Skeletal muscle tissue (tissue), 4 donors: ENCODE results near the gene VGLL3. TPM values are rescaled to one million over a fixed set of nuclear protein-coding genes. Genes with fewer than 3 reads are reported as not detected.
A peak's percentile ranks its signal among the peaks of the same experiment; 100 is the strongest.

Experiments
- H3K27ac ChIP-seq: one replicate; pipeline ENCODE4 v1.7.0; 2013; ENCODE audit warnings: mild to moderate bottlenecking, low read depth, low read length, inconsistent platforms
- H3K27me3 ChIP-seq, 3 donors: one replicate each; pipeline ENCODE4 v1.7.0; 2013; ENCODE audit warnings: low read length in 3 of 3; ENCODE audit not compliant: control insufficient read depth in 3 of 3, insufficient read depth in 3 of 3
- H3K36me3 ChIP-seq, 3 donors: one replicate each; pipeline ENCODE4 v1.7.0; 2013; ENCODE audit warnings: low read length in 3 of 3; ENCODE audit not compliant: control insufficient read depth in 3 of 3, insufficient read depth in 3 of 3
- H3K4me1 ChIP-seq, 3 donors: one replicate each; pipeline ENCODE4 v1.7.0; 2013; ENCODE audit warnings: low read length in 3 of 3, mild to moderate bottlenecking in 3 of 3; ENCODE audit not compliant: control insufficient read depth in 3 of 3, insufficient read depth in 3 of 3
- H3K4me3 ChIP-seq, 3 donors: one replicate each; pipeline ENCODE4 v1.7.0; 2013; ENCODE audit warnings: low read length in 3 of 3
- H3K9ac ChIP-seq, 3 donors: one replicate each; pipeline ENCODE4 v1.7.0; 2013; ENCODE audit warnings: low read length in 3 of 3, mild to moderate bottlenecking in 3 of 3, moderate library complexity in 2 of 3, low read depth in 1 of 3
- H3K9me3 ChIP-seq, 3 donors: one replicate each; pipeline ENCODE4 v1.7.0; 2013; ENCODE audit warnings: low read length in 3 of 3; ENCODE audit not compliant: control insufficient read depth in 3 of 3
- total RNA-seq: library from RNA; depleted of rRNA; stranded (reverse); fragments of >200 nt; gene quantifications from one replicate; pipeline ENCODE4 v1.2.3, GENCODE V29; 2014
- donor health status: Osteomylitis.

Gene VGLL3
- total RNA-seq, 1 donor from 2014 or later, result 17.7 TPM

DNA sequence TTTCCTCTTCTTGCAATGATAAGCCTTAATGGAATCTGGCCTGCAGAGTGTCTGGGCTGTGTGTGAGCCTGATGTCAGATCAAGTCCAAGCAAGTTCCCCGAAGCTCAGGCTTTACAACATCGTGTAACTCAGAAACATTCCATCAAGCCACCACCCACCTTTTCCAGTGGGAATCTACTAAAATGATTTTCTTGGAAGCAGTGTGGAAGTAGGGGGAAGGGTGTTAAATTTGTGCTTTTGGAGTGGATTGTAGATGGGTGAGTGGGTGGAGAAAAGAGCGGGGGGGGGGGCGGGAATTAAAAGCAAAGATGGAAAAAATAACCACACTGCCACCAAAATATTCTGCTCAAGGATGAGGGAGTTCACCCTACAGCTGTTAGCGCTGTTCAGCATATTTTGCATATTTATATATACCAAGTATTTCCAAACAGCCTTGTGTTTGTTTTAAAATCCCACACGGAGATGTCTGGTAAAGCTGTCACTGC is 53.6 kb downstream of the VGLL3 start:
- Histone ChIP-seq H3K4me1 (peaks cover 0 to 3% (median 0%) of the 10 kb centered on the region in 3 donors), H3K9me3 (no peaks in the 10 kb centered on the region), H3K27me3 (no peaks in the 10 kb centered on the region), H3K9ac (no peak overlapping the region), H3K4me3 (no peak overlapping the region), H3K27ac (peak overlapping the region; percentile 41), H3K36me3 (no peaks in the 10 kb centered on the region)

DNA sequence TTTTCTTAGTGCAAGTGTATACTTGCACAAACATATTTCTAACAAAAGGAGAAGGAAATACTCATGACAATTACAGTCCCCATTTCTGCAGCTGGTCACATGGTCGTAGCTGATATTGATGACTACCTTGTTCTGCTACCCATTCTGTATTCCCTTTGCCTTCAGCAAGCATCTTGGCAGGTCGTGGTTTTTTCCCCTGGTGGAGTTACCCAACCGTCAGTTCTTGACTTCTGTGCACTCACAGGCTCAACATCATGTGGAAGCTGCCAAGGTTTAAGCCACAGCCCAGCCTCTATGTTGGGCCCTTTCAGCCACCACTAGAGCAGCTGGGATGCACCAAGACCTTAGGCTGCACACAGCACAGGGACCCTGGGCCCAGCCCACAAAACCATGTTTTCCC is 56.1 kb downstream of the VGLL3 start:
- H3K27ac ChIP-seq, result no peak overlapping the region
- H3K27me3 ChIP-seq, result no peaks in the 10 kb centered on the region
- no peak overlapping the region for H3K9ac ChIP-seq
- no peak overlapping the region for H3K4me3 ChIP-seq
- no peaks in the 10 kb centered on the region for H3K9me3 ChIP-seq
- no peaks in the 10 kb centered on the region for H3K36me3 ChIP-seq
- H3K4me1 ChIP-seq, result peaks cover 0 to 3% (median 0%) of the 10 kb centered on the region in 3 donors

DNA sequence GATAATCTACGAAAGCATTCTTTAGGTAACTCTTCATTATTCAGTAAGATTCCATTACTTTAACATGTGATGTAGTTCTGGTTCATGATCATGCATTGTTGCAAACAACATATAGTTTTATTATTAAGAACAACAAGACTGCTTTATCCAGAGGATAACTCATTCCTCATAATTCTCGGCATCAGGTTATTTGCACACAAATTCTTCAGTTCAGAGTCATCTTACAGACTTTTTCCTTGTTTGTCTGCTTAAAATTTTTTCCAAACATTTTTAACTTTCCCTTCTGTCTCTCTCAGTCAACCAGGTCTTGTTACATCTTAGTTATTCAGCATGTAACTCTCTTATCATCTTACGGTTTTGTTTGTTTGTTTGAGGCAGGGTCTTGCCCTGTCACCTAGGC is 60.1 kb downstream of the VGLL3 start:
- no peak overlapping the region for H3K4me3 ChIP-seq

DNA sequence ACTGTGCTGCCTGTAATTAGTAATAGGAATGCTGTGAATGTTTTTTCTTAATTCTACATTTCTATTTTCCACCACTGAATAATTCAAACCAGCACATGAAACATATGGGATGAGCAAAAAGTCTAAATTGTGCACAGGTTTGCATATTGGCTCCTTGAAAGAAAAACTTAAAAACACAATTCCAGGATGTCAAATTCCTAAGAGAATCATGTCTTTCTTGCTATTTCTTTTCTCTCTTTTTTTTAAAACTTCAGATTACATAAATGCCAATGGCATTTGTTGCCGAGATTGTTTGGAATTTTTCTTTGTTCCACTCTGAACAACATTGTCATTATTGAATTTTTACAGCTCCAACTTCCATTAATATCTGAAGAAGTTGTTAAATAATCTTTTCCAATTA is 60.8 kb downstream of the VGLL3 start:
- H3K4me1 ChIP-seq, result no peaks in the 10 kb centered on the region
- no peak overlapping the region for H3K4me3 ChIP-seq
- no peaks in the 10 kb centered on the region for H3K9me3 ChIP-seq
- no peaks in the 10 kb centered on the region for H3K36me3 ChIP-seq
- no peak overlapping the region for H3K9ac ChIP-seq
- no peaks in the 10 kb centered on the region for H3K27me3 ChIP-seq
- no peak overlapping the region for H3K27ac ChIP-seq

More for the DNA sequence above, 60.1 kb downstream of the VGLL3 start:
- Histone ChIP-seq H3K27me3 (no peaks in the 10 kb centered on the region), H3K9me3 (no peaks in the 10 kb centered on the region), H3K36me3 (no peaks in the 10 kb centered on the region), H3K4me1 (no peaks in the 10 kb centered on the region), H3K9ac (no peak overlapping the region), H3K27ac (no peak overlapping the region)

DNA sequence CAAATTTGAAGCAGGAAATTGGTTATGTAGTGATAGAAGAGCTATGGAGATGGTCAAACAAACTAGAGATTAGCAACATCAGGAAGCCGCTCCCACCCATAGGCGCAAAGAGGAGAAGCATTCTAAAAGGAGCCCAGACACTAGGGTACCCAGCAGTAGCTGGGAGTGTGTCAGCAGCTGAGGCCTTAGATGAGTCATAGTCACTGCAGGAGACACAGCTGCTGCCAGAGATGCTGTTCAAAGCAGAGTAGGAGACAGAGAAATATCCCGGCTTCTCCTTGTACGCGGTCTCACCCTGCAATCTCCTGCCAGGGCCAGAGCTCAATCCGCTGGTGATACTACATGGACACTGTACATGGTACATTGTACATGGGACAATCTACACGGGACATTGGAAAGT is 61.9 kb downstream of the VGLL3 start:
- Histone ChIP-seq H3K9ac (no peak overlapping the region), H3K4me1 (no peaks in the 10 kb centered on the region), H3K27ac (no peak overlapping the region), H3K27me3 (no peaks in the 10 kb centered on the region), H3K36me3 (no peaks in the 10 kb centered on the region), H3K9me3 (no peaks in the 10 kb centered on the region), H3K4me3 (no peak overlapping the region)

DNA sequence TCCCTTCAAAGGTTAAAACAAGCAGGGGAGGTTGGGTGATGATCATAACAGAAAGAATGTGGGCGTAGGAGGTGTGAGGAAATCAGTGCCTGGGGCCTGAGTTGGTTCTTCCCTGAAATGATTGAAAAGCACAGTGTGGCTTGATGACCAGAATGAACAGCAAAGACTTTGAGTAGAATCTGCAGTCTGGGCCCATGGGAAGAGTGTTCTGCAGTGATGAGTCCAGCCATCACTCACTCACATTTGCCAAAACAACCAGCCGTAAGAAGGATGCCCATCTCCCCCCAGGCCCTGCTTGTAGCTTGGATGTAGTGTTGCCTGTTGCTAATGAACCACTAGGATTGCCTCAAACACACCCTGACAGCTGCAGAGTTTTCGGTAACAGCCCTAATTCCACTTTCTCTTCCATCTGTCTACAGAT is 67.9 kb downstream of the VGLL3 start:
- no peaks in the 10 kb centered on the region for H3K4me1 ChIP-seq
- no peak overlapping the region for H3K9ac ChIP-seq
- no peaks in the 10 kb centered on the region for H3K36me3 ChIP-seq
- H3K4me3 ChIP-seq, result no peak overlapping the region
- H3K9me3 ChIP-seq, result no peaks in the 10 kb centered on the region
- no peak overlapping the region for H3K27ac ChIP-seq
- no peaks in the 10 kb centered on the region for H3K27me3 ChIP-seq

DNA sequence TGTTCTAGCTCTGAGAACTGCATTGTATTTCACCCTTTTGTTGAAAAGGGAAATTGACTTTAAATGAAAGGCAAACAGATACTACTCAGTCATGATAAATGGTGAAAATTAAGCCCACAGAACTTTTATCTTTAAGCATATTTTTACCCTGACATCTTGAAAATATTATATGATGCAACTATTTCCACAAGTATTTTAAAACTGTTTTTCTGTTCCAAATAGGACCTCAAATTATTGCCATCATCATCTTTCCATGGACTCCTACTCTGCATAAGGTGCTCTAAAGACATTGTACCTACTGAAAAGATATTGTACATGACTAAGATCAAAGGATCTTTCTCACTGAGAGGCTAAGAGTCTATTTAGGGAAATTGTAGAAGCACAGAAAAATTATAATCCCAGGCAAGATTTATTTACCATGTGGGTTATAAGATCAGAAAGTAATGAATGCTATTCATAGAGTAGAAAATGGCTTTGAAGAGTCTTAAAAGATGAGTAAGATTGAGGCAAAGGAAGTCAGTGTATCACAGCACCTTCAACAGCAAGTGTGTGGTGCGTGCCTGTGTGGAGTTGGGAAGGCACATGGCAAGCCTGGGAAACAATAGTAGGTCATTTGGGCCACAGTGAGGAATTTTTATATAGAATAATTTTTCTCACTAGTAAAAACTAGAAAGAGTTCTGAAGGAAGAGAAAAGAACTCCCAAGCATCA is 68.8 kb downstream of the VGLL3 start:
- Histone ChIP-seq H3K27ac (no peak overlapping the region), H3K9ac (no peak overlapping the region), H3K4me1 (no peaks in the 10 kb centered on the region), H3K36me3 (no peaks in the 10 kb centered on the region), H3K27me3 (no peaks in the 10 kb centered on the region), H3K9me3 (no peaks in the 10 kb centered on the region), H3K4me3 (no peak overlapping the region)

DNA sequence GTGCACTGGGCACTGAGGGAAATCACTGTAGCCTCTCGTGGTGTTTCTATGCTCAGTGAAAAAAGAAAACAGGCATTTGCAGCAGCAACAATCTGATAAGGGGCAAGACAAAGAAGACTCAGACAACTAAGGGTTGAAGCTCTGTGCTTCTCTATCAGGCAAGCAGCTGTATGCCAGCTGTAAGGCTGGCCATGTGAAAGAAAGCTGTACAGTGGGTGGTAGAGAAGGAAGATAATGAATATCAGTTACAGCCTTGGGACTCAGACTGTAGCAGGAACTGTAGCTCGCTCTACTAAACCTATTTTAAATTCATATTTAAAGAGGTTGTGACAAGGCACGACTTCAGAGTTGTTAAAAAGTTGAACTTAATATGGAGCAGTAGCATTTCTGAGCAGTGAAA is 76.3 kb downstream of the VGLL3 start:
- Histone ChIP-seq H3K36me3 (no peaks in the 10 kb centered on the region), H3K4me1 (no peaks in the 10 kb centered on the region), H3K27me3 (no peaks in the 10 kb centered on the region), H3K4me3 (no peak overlapping the region), H3K9me3 (no peaks in the 10 kb centered on the region), H3K9ac (no peak overlapping the region), H3K27ac (no peak overlapping the region)

DNA sequence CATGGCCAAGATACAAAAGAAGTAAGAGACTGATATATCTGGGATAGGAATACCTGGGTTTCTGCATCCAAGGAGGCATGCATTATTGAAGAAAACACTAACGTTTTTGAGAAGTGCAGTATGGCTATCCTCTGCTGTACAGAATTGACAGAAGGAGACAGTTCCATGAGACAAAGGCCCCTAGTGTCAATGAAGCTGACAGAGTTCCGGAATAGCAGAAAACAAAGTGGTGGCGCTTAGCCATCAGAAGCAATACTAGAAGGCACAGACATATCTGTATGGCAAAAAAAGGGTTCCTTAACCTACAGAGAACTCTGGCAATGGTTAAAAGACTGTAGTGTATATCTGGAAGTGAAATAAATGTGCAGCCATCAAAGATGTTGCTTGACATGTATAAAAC is 77.8 kb downstream of the VGLL3 start:
- no peak overlapping the region for H3K27ac ChIP-seq

DNA sequence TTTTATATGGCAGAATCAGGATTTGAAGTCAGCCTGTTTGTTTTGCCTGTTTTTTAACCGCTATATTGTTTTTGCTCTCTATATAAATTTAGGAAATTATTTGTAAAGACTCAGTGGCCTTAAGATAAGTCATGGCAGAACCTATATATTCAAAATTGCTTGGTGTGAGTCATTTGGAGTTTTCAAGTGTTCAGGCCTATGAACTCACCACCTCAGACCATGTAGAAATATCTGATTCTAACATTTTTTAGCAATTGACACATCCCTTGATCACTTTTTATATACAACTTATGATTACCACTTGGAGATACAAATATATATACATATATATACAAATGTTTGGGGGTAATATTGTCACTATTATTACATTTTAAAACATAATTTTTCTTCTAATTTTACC is 95.7 kb downstream of the VGLL3 start:
- no peaks in the 10 kb centered on the region for H3K36me3 ChIP-seq
- H3K4me1 ChIP-seq, result no peaks in the 10 kb centered on the region
- no peaks in the 10 kb centered on the region for H3K27me3 ChIP-seq
- no peaks in the 10 kb centered on the region for H3K9me3 ChIP-seq
- no peak overlapping the region for H3K27ac ChIP-seq
- H3K4me3 ChIP-seq, result no peak overlapping the region
- no peak overlapping the region for H3K9ac ChIP-seq

More for the DNA sequence above, 77.8 kb downstream of the VGLL3 start:
- H3K27me3 ChIP-seq, result no peaks in the 10 kb centered on the region
- H3K9me3 ChIP-seq, result no peaks in the 10 kb centered on the region
- H3K4me3 ChIP-seq, result no peak overlapping the region
- no peaks in the 10 kb centered on the region for H3K4me1 ChIP-seq
- H3K36me3 ChIP-seq, result no peaks in the 10 kb centered on the region
- H3K9ac ChIP-seq, result no peak overlapping the region
